ENCODE results near the gene GLP2R.

DNA sequence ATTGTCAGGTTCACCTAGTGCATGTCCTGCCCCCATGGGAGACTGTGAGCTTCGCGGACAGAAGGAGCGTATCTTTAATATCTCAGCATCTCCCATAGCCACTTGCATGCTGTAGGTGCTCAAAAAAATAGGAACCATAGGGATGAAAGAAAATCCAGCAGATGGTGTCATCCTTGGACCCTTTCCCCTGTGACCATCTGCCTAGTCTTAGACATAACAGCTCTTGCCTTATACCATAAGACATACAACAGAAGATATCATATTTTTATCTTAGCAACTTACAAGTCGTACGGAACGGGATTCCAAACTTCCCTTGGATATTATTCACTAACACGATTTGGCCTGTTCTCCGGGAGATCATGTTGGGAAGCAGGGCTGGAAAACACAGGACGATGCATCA lies 48.8 kb upstream of the GLP2R start:
- no peak for TF ChIP-seq CTCF (IDR thresholded peaks at IDR 0.05)
- TF ChIP-seq POLR2A (IDR thresholded peaks at IDR 0.05) = no peak
